A673 (cell line): Measurements from ENCODE around the gene RNU1-1. TPM values are rescaled to one million over a fixed set of nuclear protein-coding genes. Genes with fewer than 3 reads are reported as not detected.
"Not testable (repeated sequence)": the region's sequence is repeated elsewhere in the genome, so short reads cannot be mapped to it uniquely, and the experiment has no call there.

Source experiments
- BruUV-seq: library from RNA; stranded (reverse); fragments of 400-500 nt; replicated peaks from 2 replicates; lab custom pipeline; 2021; lab: Mats Ljungman, UMichigan
- CTCF ChIA-PET: fragments of 300-600 bp; sonication (Branson Sonifier 250); formaldehyde crosslinking; loops from one replicate; lab custom pipeline; 2022; ENCODE audit warnings: antibody characterized with exemption; lab: Charles Lee
- POLR2A ChIA-PET: fragments of 300-600 bp; sonication (Branson Sonifier 250); formaldehyde crosslinking; loops from one replicate; lab custom pipeline; 2022; ENCODE audit warnings: antibody characterized with exemption; ENCODE audit not compliant: low non-redundant PET; lab: Charles Lee
- DNase-seq: peaks from one replicate; pipeline ENCODE4 v3.0.0-alpha.2; 2015; ENCODE audit warnings: low spot score
- H3K27ac ChIP-seq: fragments of 200-600 bp; sonication (generic); 2 replicates; pipeline ENCODE4 v1.5.1; 2016; ENCODE audit warnings: mixed run types, low read depth, mild to moderate bottlenecking, mixed read lengths, antibody characterized with exemption, low read length; ENCODE audit not compliant: poor library complexity, severe bottlenecking
- H3K27me3 ChIP-seq: fragments of 200-600 bp; sonication (generic); replicated peaks from 2 replicates; pipeline ENCODE4 v1.6.1; 2017; ENCODE audit warnings: mixed run types, low read depth, mild to moderate bottlenecking, mixed read lengths, antibody characterized with exemption, low read length; ENCODE audit not compliant: insufficient read depth, poor library complexity
- H3K36me3 ChIP-seq: fragments of 200-600 bp; sonication (generic); 2 replicates; pipeline ENCODE4 v1.6.1; 2016; ENCODE audit warnings: mixed run types, mild to moderate bottlenecking, mixed read lengths, antibody characterized with exemption, low read length; ENCODE audit not compliant: insufficient read depth, poor library complexity, severe bottlenecking
- H3K4me1 ChIP-seq: fragments of 200-600 bp; sonication (generic); 2 replicates; pipeline ENCODE4 v1.6.1; 2017; ENCODE audit warnings: mixed run types, mild to moderate bottlenecking, mixed read lengths, antibody characterized with exemption, low read length; ENCODE audit not compliant: insufficient read depth, poor library complexity, severe bottlenecking
- H3K4me3 ChIP-seq: fragments of 200-600 bp; sonication (generic); 2 replicates; pipeline ENCODE4 v1.5.1; 2016; ENCODE audit warnings: low read depth, mixed run types, mild to moderate bottlenecking, mixed read lengths, low read length; ENCODE audit not compliant: poor library complexity, severe bottlenecking
- H3K9me3 ChIP-seq: fragments of 200-600 bp; sonication (generic); 2 replicates; pipeline ENCODE4 v1.6.1; 2016; ENCODE audit warnings: mixed run types, low read depth, mild to moderate bottlenecking, mixed read lengths, antibody characterized with exemption, low read length; ENCODE audit not compliant: poor library complexity, severe bottlenecking
- CTCF ChIP-seq: fragments of 300-800, 200-600 bp; sonication (generic); conservative IDR thresholded peaks from 2 replicates; pipeline ENCODE4 v1.5.1; 2017; ENCODE audit warnings: low read depth, mild to moderate bottlenecking, antibody characterized with exemption, low read length, moderate library complexity, mixed read lengths
- EZH2 ChIP-seq: fragments of 200-600 bp; sonication (generic); IDR thresholded peaks from 2 replicates; pipeline ENCODE4 v1.6.1; 2017; ENCODE audit warnings: borderline replicate concordance, low read depth, mild to moderate bottlenecking, mixed read lengths, antibody characterized with exemption, low read length; ENCODE audit not compliant: poor library complexity, severe bottlenecking
- intact Hi-C: fragments of 100-400 bp; cut with micrococcal nuclease; formaldehyde crosslinking; loops from one replicate; pipeline ENCODE4 v1.10.0; 2022; ENCODE audit not compliant: unreplicated experiment
- total RNA-seq: library from RNA; stranded (reverse); gene quantifications from 2 replicates; pipeline ENCODE4 v1.2.3, GENCODE V29; 2021

RNU1-1 gene
- total RNA-seq, 1 experiment from 2014 or later = 1,866 TPM

GRCh38 chr1:16521288-16521583, 7.2 kb upstream of the RNU1-1 start:
- Histone ChIP-seq H3K9me3 (no peaks in the 10 kb centered on the region), H3K4me3 (no peak overlapping the region), H3K4me1 (no peaks in the 10 kb centered on the region), H3K36me3 (no peaks in the 10 kb centered on the region), H3K27me3 (no peaks in the 10 kb centered on the region), H3K27ac (no peak overlapping the region)
- no peak for TF ChIP-seq EZH2
- TF ChIP-seq CTCF = no peak
- no peak for DNase-seq
- no TSS peak for BruUV-seq
- ChIA-PET CTCF (no interaction called here), POLR2A (interaction anchor here (0.6 kb wide), 1 partner anchor 100 kb away, joined by 6 read pairs; no protein-coding TSS in a partner anchor)
- intact Hi-C loops = no loop called here

DNA sequence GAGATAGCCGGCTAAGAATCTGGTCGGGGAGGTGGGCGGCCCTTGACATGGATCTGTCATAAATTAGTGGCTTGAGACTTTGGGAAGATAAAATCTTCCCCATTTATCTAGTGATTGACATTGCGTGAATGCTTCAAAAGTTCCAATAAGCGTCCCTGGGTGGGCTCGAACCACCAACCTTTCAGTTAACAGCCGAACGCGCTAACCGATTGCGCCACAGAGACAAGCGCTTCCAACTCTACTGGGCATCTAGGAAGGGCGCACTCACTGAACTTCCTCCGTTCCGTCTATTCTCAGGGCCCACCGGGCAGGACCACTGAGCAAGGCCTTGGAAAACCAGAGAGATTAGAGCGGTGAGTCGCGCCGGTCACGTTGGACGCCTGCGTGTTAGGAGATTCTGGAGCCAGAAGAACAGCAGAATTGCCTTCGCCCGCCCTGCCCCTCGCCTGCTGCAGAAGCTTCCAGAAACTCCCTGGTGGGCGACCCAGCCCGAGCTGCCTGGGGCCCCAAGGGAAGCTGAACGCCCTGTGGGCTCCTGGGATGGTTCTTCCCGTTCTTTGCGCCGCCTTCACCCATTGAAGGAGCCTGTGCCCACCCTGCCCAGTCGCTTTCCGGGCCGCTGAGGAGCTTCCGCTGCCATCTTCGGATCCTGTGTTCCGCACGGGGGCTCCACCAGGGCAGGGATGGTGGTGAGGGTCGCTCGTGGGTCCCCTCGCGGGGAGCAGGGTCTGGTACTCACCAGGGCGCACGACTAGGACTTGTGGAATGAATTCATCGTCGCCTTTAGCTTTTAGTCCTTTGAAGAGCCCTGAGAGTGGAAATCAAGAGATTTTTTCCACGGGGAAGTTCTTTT, 6.6 kb upstream of the RNU1-1 start:
- H3K27ac ChIP-seq, H3K27me3 ChIP-seq, H3K36me3 ChIP-seq, POLR2A ChIA-PET, CTCF ChIA-PET, DNase-seq, H3K4me1 ChIP-seq, H3K9me3 ChIP-seq, intact Hi-C loops, BruUV-seq, H3K4me3 ChIP-seq: not testable (repeated sequence)

- H3K9me3 ChIP-seq, H3K4me1 ChIP-seq, CTCF ChIA-PET, DNase-seq, H3K27me3 ChIP-seq, POLR2A ChIA-PET, H3K27ac ChIP-seq, intact Hi-C loops, H3K36me3 ChIP-seq, BruUV-seq, H3K4me3 ChIP-seq: not testable (repeated sequence)
Measured at GRCh38 chr1:16519255-16519951, 5.3 kb upstream of the RNU1-1 start.

DNA sequence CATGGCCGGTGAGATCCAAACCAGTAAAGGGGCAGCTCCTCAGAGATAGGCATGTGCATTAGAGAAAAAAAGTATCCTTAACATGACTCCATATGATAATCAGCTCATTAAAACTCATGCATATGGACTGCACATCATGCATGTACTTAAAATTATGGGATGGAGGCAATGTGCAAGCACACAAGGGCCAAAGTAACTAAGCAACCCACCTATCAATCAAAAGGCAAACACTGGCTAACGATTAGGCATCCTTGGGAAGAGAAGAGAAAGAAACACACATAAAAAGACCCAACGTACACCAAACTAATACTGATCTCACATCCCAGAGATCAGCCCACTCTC, 4.8 kb upstream of the RNU1-1 start:
- BruUV-seq, H3K4me1 ChIP-seq, H3K27ac ChIP-seq, H3K9me3 ChIP-seq, H3K4me3 ChIP-seq, H3K27me3 ChIP-seq, H3K36me3 ChIP-seq, CTCF ChIA-PET, POLR2A ChIA-PET, intact Hi-C loops, DNase-seq: not testable (repeated sequence)

DNA sequence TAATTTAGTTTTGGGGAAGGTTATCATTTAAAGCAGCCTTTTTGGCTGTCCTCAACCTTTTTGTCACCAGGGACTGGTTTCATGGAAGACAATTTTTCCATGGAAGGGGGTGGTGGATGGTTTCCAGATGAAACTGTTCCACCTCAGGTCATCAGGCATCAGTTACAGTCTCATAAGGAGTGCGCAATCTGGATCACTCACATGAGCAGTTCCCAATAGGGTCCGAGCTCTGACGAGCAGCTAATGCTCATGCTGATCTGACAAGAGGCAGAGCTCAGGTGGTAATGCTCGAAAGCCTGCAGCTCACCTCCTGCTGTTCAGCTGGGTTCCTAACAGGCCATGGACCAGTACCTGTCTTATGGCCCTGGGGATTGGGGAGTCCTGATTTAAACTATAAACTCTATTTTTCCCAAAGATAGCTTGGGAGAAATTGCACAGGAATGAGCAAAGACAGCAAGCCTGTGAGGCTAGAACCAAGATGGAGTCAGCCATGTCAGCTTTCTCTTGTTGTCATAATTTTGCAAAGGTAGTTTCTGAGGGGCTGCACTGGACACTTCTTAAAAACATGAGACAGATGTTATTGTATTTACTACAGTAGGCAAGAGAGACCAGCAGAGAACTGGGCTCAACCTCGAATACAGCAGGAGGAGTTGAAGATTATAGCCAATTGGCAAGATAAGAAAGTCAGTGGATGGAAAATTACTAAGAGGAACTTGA, 2.8 kb upstream of the RNU1-1 start:
- POLR2A ChIA-PET, H3K27me3 ChIP-seq, CTCF ChIA-PET, DNase-seq, H3K4me1 ChIP-seq, BruUV-seq, H3K36me3 ChIP-seq, H3K27ac ChIP-seq, H3K9me3 ChIP-seq, intact Hi-C loops, H3K4me3 ChIP-seq: not testable (repeated sequence)

- POLR2A ChIA-PET = interaction anchor here (0.7 to 1.6 kb wide), 5 partner anchors 10 to 924 kb away, joined by 3 to 6 read pairs (median 5); partner anchors contain the start of gene RNU1-2
- H3K27me3 ChIP-seq, H3K4me3 ChIP-seq, CTCF ChIA-PET, H3K9me3 ChIP-seq, H3K4me1 ChIP-seq, intact Hi-C loops, H3K36me3 ChIP-seq: not testable (repeated sequence)
- H3K27ac ChIP-seq = peak overlapping the region; percentile 95
- BruUV-seq = TSS peak; percentile 98
- peak; percentile 98 for DNase-seq
Measured at GRCh38 chr1:16513412-16514106, 526 bp downstream of the RNU1-1 start.
